H54 (cell line): ENCODE results near the gene TMEM53.

Experiments
- DNase-seq: peaks from one replicate; pipeline ENCODE4 v3.0.0; 2011; ENCODE audit warnings: low spot score, mixed read lengths; ENCODE audit not compliant: insufficient read length
- FAIRE-seq: peaks from 3 replicates; lab custom pipeline; 2011; peaks lifted over from hg19 to GRCh38; lab: Jason Lieb, UNC
- POLR2A ChIP-seq: IDR thresholded peaks from 2 replicates; pipeline ENCODE4 v1.6.1; 2011; ENCODE audit warnings: low read depth, mild to moderate bottlenecking, low read length

Gene TMEM53

DNA sequence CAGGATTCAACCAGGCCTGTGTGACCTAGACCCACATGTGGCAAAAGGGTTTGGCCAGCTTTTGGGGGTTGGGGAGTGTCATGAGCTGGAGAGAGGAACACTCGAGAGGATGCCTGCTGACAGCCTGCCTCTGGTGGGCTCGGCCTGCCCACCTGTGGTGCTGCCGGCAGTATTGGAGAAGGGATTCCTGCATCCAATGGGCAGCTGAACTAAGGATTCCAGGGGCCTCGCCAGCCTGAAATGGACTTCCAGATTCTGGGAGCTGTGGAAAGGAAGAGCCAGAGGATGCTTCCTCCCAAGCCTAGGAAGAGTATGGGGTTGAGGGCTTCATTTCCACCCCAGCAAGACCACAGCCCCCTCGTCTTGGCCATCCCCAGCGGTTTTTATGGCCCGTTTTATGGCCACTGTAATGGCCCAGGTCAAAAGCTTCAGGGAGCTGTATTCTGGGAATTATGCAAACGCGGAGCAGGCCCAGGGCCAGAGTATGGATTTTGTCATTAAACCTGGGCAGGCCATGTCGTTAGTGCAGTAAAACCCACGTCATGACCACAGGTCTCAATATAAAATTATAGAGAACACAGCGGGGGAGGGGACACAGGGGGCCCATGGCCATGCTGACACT lies 63.6 kb downstream of the TMEM53 start:
- FAIRE-seq (no peak), DNase-seq (no peak)
- no peak for TF ChIP-seq POLR2A

DNA sequence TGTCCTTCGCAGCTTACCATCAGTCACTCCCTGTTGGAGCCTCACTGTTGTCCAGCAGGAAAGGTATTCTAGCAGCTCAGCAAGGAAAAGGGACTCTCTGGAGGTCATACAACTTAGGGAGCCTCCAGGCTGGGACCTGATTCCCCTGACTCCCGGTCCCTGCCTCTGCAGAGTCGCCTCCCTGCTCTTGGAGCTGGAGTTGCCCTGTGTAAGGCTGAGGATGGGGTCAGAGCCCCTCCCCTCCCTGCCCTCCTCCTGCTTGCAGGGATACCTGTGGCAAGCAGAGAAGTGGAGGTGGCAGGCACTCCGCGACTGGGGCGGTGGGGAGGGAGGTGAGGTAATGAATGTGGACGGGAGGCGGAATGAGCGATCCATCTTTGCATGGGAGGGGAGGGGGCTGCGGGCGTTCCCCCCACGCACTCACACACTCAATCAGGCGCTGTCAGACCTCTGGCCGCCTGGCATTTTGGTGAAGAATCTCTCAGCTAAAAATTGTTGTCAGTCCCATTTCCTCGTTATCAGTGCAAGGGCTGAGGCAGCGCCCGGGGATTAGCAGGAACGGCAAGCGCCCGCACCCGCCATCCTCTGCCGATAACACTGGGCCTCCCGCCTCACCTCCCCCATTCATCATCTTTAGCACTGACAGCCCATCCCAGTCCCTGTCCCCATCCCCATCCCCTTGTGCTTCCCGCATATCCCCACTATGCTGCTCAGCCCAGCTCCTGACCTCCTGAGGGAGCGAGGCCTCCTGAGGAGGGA lies 64.3 kb downstream of the TMEM53 start:
- DNase-seq (no peak), FAIRE-seq (no peak)
- TF ChIP-seq POLR2A = no peak

DNA sequence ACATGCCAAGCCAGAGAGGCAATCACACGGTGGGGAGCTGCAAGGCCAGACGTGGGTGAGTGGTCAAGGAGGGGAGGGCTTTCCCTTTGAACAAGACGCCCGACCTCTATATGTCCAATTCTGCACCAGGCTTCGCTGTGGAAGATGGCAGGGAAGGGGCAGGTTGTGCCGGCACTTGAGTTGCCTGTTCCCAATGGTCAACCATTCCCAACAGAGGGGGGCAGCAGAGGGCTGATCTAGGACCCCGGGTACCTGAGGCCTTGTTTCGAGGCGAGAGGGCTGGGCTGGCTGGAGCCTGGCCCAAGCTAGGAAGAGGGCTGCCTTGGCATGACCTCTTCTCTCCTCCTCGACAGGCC lies 64.9 kb downstream of the TMEM53 start:
- TF ChIP-seq POLR2A = no peak
- FAIRE-seq (no peak), DNase-seq (peak; percentile 47)

DNA sequence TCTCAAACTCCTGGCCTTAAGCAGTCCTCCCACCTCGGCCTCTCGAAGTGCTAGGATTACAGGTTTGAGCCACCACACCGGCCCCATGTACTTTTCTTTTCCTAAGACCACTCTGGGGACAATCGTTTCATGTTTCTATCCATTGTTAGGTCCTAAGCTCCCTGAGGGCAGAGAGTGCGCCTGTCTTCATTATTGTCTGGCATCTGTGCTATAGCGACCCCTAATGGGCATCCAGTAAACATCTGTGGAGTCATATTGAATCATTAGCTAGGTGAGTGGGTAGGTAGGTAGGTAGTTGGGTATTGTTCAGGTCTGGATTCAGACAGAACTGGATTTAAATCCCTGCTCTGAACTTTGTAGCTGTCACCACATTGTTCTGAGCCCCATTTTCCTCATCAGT lies 66.1 kb downstream of the TMEM53 start:
- DNase-seq (no peak), FAIRE-seq (no peak)
- no peak for TF ChIP-seq POLR2A

DNA sequence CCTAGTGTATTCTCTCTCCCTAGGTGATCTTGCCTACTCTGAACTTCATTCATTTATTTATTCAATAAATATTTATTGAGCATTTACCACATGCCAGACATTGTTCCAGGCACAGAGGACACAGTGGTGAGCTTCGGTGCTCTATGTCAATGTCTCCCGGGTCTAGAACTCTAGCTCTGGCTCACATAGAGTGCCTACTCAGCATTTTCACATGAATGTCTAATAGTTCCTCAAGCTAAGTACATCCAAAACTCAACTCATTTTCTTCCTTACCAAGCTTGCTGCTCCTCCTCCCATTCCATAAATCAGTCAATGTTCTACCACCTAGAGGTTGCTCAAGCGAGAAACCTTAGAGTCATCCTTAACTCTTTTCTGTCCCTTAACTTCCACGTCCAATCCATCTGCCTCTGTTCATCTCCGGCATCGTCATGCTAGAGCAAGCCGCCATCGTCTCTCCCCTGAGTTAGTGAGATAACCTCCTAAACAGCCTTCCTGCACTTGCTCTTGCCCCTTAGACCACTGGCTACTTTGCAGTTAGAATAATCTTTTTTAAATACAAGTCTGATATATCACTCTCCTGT lies 67.5 kb downstream of the TMEM53 start:
- no peak for TF ChIP-seq POLR2A
- DNase-seq (no peak), FAIRE-seq (no peak)

DNA sequence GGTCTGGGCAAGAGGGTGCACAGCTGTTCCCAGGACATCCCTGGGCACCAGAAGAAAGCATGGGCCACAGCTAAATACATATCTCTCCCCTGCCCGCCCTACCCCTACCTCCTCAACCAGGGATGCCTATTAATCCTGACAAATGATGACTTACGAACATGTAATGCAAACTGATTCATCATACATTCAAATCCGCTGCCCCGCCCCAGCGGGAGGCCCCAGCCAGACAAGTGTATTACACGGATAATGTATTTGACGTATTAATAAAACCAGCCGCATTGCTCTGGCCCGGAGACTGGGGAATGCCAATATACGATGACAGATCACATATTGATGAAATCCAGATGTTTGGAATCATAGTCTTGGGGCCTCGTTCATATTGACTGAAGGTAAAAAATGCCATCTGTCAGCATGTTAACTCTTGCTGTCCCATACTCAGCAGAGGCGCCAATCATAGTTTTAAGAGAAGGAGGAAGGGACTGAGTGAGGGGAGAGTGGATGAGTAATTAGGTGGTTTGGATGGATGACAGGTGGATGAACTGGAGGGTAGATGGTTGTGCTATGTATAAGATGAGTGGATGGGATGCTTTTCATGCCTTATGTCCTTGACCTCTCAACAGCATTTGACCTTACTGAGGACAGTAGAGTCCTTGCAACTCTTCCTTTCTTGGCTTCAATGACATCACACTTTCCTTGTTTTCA lies 68.2 kb downstream of the TMEM53 start:
- no peak for TF ChIP-seq POLR2A
- DNase-seq (no peak), FAIRE-seq (no peak)

DNA sequence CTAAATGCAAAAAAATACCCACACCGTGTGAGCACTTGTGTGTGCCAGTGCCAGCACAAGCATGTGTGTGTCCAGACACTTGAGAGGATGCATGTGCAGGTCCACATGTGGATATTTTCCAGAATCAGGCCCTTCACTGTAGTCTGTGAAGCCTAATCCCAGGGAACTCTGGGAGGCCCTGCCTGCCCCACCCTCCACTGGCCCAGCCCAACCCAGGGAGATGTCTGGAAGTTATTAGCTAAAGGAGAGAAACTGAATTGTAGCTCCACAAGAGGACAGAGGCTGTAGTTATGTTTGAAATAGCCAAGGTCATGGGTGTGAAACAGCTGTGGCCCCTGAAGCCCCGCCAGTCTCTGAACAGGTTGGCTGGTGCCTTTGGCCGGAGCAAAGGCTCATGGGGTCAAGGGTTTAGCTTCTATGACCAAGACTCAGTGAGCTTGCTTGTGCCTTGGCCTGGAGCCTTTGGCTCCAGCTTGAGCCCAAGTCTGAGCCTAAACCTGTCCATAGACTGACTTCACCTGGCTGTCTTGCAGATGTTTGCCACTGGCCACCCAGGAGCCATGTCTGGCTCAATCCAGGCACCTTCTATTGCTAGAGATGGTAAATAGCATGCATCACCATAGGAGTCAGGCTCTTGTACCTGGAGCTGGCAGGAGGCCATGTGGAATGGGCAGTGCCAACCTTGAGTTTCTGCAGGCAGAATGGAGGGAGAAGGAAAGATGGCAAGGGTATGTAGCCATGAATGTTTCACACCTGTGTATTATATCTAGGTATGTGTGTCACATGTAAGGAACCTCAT lies 69.9 kb downstream of the TMEM53 start:
- FAIRE-seq (no peak), DNase-seq (no peak)

DNA sequence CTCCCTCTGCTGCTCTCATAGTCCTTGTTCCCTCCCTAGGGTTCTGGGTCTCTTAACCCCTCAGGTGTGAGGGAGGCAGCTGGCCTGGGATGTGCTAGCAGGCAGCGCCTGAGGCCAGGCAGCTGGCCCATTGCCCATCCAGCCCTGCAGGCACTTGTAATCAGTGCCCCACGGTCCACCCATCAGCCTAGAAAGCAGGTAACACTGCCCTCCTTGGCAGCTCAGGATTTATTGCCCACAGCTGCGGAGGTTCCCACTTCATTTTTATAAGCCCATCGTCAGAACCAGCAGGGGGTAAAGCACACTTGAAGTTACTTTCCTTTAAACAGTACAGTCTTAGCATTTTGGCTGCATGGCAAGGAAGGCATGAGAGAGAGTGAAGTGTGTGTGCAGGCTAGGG lies 70.6 kb downstream of the TMEM53 start:
- TF ChIP-seq POLR2A = no peak
- FAIRE-seq = no peak
- DNase-seq = no peak

More for the DNA sequence above, 69.9 kb downstream of the TMEM53 start:
- TF ChIP-seq POLR2A = no peak
